SHP77 treated with DMSO at 0.1 percent for 48 hours (cell line): ENCODE results near the gene PATZ1.
"Not testable (repeated sequence)": the region's sequence is repeated elsewhere in the genome, so short reads cannot be mapped to it uniquely, and the experiment has no call there.

ENCODE experiments used
- DNase-seq: peaks from one replicate; lab custom pipeline; 2025; lab: John Stamatoyannopoulos, UW

The PATZ1 gene

GRCh38 chr22:31343235-31344191 is 2.6 kb downstream of the PATZ1 start:
- no peak for DNase-seq

GRCh38 chr22:31342389-31343140 is 3.6 kb downstream of the PATZ1 start:
- no peak for DNase-seq

GRCh38 chr22:31341386-31342088 is 4.6 kb downstream of the PATZ1 start:
- no peak for DNase-seq

DNA sequence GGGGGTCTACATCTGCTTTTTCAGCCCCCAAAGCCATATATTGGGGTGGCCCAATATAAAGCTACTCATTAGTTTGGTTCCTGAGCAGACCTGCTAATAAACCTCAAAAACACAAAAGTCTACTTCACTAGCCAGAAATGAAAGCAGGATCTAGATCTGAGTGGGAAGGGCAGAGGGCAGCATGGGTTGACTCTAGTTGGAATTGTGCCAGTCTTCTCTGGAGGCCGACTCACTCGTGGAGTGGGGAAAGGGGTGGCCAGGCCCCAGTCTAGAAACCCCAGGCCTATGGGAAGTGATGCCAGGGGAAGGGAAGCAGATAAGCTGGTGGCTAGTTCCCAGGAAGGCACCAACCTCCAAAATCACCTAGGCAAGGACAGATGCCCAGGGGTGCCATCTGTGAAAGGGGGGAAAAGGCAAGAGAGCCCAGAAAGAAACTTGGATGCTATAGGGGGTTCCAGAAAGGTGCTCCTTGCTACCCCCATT is 5.3 kb downstream of the PATZ1 start:
- no peak for DNase-seq

DNA sequence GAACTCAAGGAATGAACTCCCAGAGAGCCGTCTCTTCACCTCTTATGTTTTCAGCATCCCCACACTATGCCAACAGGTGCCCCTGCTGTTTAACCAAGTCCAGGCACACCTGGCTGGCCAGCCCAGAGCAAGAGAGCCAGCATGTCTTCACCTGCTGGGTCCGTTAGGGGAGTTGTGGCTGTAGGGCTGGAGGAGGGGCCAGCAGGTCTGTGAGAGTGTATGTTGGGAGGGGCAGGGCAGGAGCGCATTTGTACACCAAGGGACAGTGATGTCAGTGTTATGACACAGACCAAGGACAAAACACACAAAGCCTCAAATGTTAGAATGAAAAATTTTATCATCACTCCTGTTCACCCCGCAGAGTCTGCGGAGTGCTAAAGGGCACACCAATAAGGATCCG is 5.8 kb downstream of the PATZ1 start:
- DNase-seq = no peak

DNA sequence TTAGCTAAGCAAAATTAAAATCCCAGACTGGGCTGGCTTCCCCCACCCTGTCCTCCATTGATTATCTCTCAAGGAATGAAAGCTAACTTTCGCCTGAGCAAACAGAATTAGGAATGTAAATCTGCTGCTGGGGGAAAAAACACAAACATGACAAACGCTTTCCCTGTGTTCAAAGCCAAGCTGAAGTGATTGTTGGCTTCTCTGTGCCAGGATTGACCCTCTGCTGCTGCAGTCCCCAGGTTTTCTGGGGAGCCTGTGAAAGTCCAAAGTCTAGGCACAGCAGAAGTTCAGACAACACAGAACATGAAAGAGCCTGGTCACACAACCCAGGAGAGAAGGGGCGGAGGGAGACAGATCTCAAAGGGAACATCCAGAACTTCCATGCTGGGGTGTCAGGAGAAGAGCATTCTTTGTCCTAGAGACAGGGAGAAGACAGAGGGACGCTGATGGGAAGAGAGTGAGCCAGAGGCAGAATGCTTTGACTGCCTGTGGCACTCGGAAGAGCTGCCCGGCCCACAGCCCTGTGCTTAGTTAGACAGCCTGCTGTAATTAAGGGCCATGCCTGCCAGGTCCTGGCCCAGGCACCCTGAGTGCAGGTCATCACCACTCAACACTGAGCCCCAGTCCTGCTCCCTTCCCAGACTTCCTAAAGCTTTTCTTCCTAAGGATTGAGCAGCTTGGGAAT is 6.9 kb downstream of the PATZ1 start:
- no peak for DNase-seq

GRCh38 chr22:31337178-31337577 is 9.0 kb downstream of the PATZ1 start:
- no peak for DNase-seq

- DNase-seq = no peak
Measured at GRCh38 chr22:31334329-31334728, 11.8 kb downstream of the PATZ1 start.

GRCh38 chr22:31333641-31334040 is 12.5 kb downstream of the PATZ1 start:
- no peak for DNase-seq

DNA sequence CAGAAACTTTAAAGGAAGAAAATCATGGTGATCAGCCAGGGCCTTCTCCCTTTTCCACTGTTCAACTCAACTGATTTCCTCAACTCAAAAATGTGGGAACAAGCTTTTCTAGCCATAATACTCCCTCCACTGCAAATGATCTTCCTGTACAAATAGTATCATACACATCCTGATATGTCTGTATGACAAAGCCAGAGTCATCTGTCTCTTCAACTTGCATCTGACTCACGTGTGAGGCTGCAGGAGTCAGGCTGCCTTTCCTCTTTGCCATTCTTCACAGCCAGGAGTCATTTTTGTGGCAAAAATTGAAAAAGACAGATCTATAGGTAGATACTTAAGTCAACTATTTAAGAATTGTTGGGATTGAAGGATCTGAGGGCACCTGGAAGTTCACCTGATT is 13.3 kb downstream of the PATZ1 start:
- no peak for DNase-seq

- DNase-seq = no peak
Measured at GRCh38 chr22:31332010-31332409, 14.1 kb downstream of the PATZ1 start.

GRCh38 chr22:31329453-31330215 is 16.5 kb downstream of the PATZ1 start:
- DNase-seq = no peak

DNA sequence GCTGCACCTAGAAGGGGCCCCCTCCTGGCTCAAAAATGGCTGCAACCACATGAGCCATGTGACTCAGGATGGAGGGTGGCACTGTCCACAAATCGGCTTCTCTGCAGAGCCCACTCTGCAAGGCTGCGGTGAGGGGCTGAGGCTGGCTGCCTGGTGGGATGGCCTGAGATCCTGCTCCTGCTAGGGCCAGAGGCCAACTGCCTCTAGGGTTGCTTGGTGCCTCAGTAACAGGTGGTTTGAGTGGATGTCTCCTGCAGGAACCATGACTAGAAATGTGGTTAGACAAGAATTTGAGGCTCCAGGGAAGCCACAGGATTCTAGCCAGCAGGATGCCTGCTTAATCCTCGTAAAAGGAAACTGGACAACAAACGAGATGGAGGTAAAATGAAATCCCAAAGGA is 17.1 kb downstream of the PATZ1 start:
- no peak for DNase-seq

- DNase-seq = no peak
Measured at GRCh38 chr22:31328544-31328960, 17.6 kb downstream of the PATZ1 start.

DNA sequence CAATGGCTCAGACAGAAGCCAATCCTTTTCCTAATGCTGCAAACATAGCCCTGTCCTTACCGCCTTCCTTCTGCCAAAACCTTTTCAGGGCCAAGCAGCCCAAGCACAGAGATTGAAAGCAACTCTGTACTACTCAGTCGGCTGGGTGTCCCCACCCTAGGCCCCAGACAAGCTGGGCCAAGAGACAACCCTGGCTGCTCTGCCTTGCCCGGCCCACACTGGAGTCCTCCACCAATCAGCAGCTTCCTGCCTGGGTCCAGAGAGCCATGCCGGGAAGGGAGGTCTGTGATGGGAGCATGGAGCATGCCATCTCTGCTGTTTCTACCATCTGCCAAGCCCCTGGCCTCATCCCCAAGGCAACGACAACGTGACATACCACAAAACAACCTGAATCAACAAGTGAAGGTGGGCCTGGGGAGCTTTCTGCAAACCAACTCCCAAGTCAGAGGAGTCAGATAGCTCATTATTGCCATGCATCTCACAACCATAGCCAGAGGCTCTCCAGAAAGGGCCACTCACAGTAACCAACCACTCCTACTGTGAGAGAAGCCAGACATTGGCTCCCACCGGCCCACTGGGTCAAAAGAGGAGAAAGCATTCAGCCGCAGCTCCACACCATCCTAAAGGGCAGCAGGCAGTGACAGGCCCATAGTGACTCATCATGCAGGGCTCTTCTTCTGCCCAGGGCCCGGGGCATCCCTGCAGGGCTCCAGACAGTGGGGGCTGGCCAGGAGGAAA is 18.2 kb downstream of the PATZ1 start:
- no peak for DNase-seq

DNA sequence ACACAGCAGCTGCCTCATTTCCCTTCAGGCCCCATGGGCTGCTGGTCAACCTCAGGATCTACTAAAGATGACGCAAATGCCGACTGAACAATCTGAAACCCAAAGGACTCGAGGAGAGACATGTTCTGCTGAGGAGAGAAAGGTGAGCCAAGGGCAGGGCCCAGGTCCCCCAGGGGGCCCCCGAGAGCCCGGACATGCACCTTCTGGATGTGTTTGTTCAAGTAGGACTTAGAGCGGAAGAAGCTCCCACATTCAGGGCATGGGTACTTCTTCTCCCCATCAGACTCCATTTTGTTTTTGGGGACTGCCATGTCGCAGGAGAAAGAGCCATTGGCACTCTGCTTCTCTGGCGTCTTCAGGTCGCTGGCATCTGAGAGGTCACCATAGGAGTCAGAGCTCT is 19.3 kb downstream of the PATZ1 start:
- no peak for DNase-seq

DNA sequence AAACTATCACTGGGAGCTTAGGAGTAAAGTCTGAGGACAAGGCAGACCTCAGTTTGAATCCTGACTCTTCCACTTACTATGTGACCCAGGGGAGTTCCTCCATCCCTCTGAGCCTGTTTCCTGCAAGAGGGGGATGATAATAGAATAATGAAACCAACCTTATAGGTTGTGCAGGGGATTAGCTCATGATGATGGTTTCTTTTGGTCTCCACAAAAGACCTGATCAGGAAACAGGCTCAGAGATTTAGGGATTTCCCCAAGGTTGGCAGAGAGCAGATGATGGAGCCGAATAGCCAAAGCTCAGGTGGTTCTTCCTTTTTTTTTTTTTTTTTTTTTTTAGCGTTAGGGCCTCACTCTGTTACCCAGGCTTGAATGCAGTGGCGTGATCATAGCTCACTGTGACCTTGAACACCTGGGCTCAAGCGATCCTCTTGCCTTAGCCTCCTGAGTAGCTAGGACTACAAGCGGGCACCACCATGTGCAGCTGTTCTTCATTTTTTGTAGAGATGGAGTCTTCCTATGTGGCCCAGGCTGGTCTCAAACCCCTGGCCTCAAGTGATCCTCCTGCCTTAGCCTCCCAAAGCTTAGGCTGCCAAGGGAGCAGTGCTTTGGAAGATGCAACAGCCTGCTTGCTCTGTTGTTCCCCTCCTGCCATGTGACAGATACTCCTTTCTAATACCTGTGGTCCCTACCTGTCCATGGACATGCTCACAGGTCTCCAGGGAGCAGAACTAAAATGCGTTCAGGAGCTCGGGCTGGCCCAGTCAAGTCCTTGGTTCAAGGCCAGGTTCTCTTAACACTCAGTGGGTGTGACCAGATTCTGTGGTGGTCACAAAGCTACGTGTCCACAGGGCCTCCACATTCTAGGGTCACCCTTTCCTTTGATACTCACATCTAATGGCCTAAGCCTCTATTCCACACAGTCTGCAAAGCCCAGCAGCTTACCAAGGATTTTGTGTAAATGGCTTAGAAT is 22.3 kb downstream of the PATZ1 start:
- no peak for DNase-seq

- no peak for DNase-seq
Measured at GRCh38 chr22:31321421-31321820, 24.7 kb downstream of the PATZ1 start.

- DNase-seq = not testable (repeated sequence)
Measured at GRCh38 chr22:31314220-31314619, 31.9 kb downstream of the PATZ1 start.
